NCI-H2029 (cell line): Measurements from ENCODE around the gene EMX2.
"Not testable (repeated sequence)": the region's sequence is repeated elsewhere in the genome, so short reads cannot be mapped to it uniquely, and the experiment has no call there.

Experiments used
- DNase-seq: peaks from one replicate; lab custom pipeline; 2025; lab: John Stamatoyannopoulos, UW

The EMX2 gene

DNA sequence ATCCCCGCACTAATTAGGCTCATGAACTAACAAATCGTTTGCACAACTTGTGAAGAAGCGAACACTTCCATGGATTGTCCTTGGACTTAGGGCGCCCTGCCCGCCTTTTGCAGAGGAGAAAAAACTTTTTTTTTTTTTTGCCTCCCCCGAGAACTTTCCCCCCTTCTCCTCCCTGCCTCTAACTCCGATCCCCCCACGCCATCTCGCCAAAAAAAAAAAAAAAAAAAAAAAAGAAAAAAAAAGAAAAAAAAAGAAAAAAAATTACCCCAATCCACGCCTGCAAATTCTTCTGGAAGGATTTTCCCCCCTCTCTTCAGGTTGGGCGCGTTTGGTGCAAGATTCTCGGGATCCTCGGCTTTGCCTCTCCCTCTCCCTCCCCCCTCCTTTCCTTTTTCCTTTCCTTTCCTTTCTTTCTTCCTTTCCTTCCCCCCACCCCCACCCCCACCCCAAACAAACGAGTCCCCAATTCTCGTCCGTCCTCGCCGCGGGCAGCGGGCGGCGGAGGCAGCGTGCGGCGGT lies at the start of gene EMX2:
Gene EMX2, plus strand, starts transcription at position 41 of the 519 bp plus-strand sequence. CDS start 522 bp downstream, outside the sequence.
- no peak for DNase-seq

- no peak for DNase-seq
Observed at GRCh38 chr10:117496031-117496430, 46.5 kb upstream of the EMX2 start.

DNA sequence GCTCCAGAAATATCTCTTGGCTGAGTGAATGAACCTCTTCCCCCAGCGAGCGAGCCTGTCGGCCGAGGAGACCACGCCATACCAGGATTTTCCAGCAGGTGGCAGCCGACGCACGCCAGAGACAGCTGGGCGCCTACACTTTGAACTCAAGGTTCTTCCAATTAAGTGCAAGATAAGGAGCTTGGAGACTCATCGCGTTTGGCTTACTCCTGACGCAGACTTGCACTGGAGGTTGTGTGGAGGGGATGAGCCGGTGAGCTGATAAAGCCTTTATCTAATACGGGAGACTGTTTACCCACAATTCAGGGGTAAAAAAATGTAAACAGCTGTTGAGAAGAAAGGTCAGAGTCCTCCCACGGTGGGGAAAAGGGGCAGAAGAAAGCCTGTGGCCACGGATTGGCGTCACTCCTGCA lies 45.9 kb upstream of the EMX2 start:
- peak; percentile 19 for DNase-seq

- DNase-seq, result no peak
Observed at GRCh38 chr10:117497736-117498135, 44.8 kb upstream of the EMX2 start.

- DNase-seq, result no peak
Observed at GRCh38 chr10:117499248-117500105, 43.1 kb upstream of the EMX2 start.

- DNase-seq, result no peak
Observed at GRCh38 chr10:117500456-117500855, 42.1 kb upstream of the EMX2 start.

DNA sequence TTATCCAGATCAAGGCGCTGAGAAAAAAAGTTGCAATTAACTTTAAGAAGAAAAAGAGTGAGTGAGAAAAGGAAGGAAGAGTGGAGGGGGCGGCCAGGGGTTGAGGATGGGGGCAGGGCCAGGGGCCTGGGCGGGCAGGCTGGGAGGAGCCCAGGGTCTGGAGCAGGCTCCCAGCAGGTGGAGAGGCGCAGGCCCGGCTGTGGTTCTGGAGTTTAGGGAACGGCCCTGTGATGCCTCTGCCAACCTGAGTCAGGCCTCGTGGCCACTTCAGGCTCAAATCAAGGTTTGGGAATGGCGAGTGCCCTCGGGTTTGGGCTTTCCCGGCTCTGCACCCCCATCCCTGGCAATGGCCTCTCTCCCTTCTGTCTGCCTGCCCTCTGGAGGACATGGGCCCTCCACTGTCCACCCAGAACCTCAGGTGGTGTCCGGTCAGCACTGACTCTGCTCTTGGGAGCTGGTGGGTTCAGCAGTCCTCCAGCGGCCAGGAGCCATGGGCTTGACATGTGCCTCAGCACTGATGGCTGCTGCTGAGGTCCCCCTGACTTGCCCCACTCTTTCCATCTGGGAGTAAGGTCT lies 41.0 kb upstream of the EMX2 start:
- DNase-seq, result no peak

DNA sequence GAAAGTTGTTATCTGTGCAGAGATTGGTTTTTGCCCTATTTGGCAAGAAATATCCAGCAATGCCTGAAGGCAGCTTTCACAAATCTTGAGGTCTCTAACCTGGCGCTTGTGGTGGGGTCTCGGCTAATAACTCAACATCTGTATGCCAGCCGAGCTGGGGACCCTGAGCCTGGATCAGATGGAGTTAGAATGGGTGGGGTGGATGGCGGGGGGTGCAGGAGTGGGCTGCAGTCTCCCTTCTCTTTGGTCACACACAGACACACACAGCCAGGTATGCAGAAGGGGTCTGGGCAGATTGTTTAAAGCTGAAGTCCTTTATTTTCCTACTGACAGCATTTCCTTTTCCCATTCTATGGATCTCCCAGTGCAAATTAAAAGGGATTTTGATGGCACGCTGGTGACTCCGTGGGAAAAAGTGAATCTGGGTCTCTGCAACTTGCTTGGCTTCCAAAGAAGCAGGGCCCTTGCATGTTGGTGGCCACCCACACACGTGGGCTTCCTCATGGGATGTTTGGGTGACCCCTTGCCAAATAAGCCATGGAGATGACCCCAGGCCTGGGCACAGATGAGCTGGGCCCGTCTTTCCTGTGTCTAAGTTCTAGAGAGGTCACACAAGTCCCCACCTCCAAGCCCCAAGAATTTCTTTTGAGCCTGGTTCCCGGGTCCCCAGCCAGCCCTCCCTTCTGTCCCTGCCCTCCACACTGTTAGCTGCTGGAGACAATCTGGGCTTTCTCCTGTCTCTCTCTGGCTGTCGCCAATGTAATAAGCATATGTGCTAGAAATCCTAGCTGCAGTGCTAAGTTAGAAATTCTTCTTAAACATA lies 39.9 kb upstream of the EMX2 start:
- no peak for DNase-seq

DNA sequence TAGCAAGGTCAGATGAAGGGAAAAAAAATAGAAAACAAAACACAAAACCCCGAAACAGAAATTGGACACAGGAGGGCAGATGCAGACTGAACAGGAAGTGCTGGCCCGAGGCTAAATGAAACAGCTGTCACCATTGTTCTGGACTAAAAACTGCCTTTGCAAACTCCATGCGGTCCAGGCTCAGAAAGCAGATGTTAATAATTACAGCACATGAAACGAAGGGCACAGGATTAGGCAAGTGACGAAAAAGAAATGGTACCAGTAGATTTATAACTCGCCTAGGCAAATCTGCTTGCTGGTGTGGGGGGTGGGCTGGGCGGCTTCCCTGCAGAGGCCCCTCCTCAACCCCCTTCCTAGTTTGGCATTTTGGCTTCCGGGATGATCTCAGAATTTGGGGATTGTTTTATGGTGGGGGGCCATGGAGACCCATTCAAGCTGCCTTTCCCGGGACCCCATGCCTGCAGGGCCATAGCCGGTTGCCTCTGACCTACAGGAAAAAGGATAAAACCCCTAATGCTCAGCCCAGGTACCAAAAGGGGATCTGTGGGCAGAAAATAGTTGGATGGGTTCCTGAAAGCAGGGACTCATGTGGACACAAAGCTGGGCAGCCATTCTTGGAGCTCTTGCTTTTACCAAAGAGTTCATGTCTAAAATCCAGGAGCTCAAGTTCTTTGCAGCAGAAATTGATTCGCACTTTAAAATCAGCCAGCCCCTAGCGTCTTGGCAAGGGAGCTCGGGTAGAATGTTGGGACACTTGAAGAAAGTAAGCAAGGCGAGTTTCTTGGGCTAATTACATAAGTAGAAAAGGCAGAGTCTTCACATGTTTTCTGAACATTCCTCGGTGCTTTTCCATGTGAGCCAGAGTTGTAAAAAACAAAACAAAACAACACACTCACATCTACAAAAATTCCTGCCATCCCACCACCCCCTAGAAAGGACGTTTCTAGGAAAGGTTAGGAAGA lies 39.0 kb upstream of the EMX2 start:
- no peak for DNase-seq

- no peak for DNase-seq
Observed at GRCh38 chr10:117504562-117504961, 38.0 kb upstream of the EMX2 start.

- DNase-seq, result not testable (repeated sequence)
Observed at GRCh38 chr10:117507081-117507480, 35.5 kb upstream of the EMX2 start.

- no peak for DNase-seq
Observed at GRCh38 chr10:117509573-117509972, 33.0 kb upstream of the EMX2 start.

- no peak for DNase-seq
Observed at GRCh38 chr10:117511601-117512390, 30.8 kb upstream of the EMX2 start.

DNA sequence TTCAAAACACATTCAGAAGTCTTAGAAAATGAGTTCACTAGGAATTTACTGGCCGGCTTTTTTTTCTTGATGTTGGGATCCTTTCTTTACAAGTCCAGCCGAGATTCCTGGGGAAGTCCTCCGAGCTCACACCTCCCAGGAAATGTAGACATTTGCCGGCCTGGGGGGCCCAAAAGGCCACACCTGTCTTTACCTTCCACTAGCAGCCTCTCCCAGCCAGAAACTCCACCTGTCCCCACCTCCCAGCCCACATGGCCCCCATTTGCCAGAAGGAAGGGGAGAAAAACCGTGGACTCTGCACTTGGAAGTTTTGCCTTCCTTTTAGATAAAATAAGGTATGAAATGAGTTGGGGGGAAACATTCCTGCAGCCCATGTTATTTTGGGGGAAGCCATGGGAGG lies 27.6 kb upstream of the EMX2 start:
- DNase-seq, result no peak

DNA sequence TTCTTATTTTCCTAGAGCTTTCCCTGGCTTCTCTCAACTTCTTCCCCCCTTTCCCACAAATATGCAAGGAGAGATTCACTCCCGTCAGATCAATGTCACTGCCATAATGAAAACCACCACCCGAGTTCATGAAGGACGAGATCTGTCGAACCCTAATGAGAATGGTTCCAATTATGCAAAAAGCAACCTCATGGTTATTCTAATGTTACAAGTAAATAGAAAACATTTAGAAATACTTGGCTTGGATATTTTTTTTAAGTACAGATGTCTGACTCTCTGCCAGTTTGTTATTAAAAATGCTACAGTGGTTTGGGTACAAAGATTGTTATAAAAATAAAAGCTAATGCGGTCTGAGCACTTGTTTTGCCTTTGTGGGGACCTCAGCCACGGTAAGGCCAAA lies 25.9 kb upstream of the EMX2 start:
- DNase-seq, result no peak

- DNase-seq, result no peak
Observed at GRCh38 chr10:117518246-117518645, 24.3 kb upstream of the EMX2 start.

- DNase-seq, result no peak
Observed at GRCh38 chr10:117519286-117519685, 23.3 kb upstream of the EMX2 start.

DNA sequence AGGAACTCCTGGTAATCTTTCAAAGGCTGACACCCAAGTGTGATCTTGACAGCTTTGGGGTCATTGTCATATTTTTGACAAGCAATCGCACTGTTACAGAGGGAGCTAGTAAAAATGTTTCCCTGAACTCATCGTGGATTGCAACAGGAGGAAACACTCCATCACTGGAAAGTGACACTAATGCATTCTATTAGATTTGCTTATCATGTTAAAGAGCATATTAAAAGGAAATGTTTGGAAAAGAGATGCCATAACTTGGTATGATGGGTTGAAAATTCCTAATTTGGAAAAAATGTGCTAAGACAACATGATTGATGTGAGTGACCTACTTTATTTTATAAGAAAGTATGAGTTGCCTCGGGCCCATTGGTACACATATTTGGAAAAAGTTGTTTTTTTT lies 22.7 kb upstream of the EMX2 start:
- no peak for DNase-seq

DNA sequence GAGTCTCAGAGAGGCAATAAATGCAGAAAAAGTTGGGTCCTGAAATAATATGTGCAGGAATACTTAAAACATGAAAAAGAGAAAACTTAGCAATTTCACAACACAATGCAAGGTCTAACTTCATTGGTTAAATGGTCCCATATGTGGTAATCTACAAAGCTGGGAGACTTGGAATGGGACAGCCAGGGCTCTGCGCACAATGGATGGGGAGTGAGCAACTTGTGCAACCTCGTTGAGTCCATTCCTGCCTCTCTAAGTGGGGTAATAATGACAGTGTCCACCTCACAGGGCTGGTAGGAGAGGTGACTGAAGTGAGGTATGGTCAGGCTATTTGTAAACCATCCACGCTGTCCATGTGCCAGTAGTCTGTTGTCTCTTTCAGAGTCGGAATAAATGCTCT lies 11.8 kb upstream of the EMX2 start:
- no peak for DNase-seq

DNA sequence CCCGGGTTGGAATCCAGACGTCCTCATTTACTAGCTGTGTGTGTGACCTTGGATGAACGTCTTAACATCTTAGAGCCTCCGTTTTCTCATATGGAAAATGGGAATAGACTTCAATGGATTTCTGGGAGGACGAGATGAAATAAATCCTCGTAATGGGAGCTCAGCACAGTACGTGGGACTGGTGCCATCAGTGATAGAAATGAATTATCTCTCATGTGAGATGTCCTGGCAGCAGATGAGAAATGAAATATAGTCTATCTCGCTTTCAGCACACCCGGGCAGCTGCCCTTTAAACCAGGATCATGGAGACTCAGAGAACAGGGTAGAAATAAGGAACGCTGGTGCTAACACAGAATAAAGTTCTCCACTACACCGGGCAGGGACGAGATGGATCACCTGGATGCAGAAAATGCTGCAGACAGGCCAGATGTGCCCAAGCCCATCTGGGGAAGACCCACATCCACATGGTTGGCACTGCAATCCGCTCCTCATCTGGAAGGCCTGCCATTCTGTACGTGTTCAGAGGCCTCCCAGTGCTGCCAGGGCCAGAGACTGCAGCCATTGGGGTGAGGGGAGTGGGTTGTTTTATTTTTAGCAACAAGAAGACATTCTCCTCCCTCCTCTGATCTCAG lies 11.1 kb upstream of the EMX2 start:
- no peak for DNase-seq
